ENCODE measurements around the gene EPB41. TPM values are rescaled to one million over a fixed set of nuclear protein-coding genes. Genes with fewer than 3 reads are reported as not detected.
A peak's percentile ranks its signal among the peaks of the same experiment; 100 is the strongest.

EPB41 gene
- total and polyA plus RNA-seq, 12 donors = 4.1 to 36.8 (median 23.0) TPM

GRCh38 chr1:29157269-29157601 lies 242.9 kb downstream of the EPB41 start:
- intact Hi-C loops (cut with DNase I) = loop anchor here in 1 of 10 donors (5.0 kb wide), 1 partner anchor 1090 kb away; no protein-coding TSS in a partner anchor
- H3K4me1 ChIP-seq = peaks cover 7 to 52% (median 44%) of the 10 kb centered on the region in 9 donors
- no peaks in the 10 kb centered on the region for H3K9me3 ChIP-seq
- peaks cover 0 to 99% (median 57%) of the 10 kb centered on the region in 9 donors for H3K36me3 ChIP-seq
- no peak for TF ChIP-seq CTCF (IDR thresholded peaks at IDR 0.05)
- H3K4me3 ChIP-seq = no peak overlapping the region
- DNase-seq (no peak), ATAC-seq (no peak)
- WGBS, 2 donors = 40 to 63% methylated on average over 3 of the region's 3 CpGs
- peak overlapping the region in 6 of 10 donors; percentile 37 to 74 (median 44) for H3K27ac ChIP-seq
- H3K27me3 ChIP-seq = no peaks in the 10 kb centered on the region

- Histone ChIP-seq H3K4me1 (peaks cover 13 to 71% (median 55%) of the 10 kb centered on the region in 9 donors), H3K27ac (no peak overlapping the region), H3K27me3 (no peaks in the 10 kb centered on the region), H3K4me3 (no peak overlapping the region), H3K36me3 (peaks cover 0 to 98% (median 35%) of the 10 kb centered on the region in 9 donors), H3K9me3 (no peaks in the 10 kb centered on the region)
- TF ChIP-seq CTCF (IDR thresholded peaks at IDR 0.05) = no peak
- no peak for ATAC-seq
- DNase-seq = no peak
- intact Hi-C loops (cut with DNase I) = loop anchor here in 1 of 10 donors (5.0 kb wide), 1 partner anchor 1092 kb away; no protein-coding TSS in a partner anchor
- 60 to 65% methylated on average over 3 of the region's 3 CpGs for WGBS, 2 donors
These were observed 245.4 kb downstream of the EPB41 start for GRCh38 chr1:29159773-29160172.

- WGBS, 2 donors = 50 to 52% methylated on average over 4 of the region's 4 CpGs
- H3K27ac ChIP-seq = peak overlapping the region in 1 of 10 donors; percentile 5
- intact Hi-C loops (cut with DNase I) = no loop called here
- H3K4me3 ChIP-seq = no peak overlapping the region
- ATAC-seq (no peak), DNase-seq (no peak)
- TF ChIP-seq CTCF (IDR thresholded peaks at IDR 0.05) = no peak
- no peaks in the 10 kb centered on the region for H3K9me3 ChIP-seq
- H3K27me3 ChIP-seq = no peaks in the 10 kb centered on the region
- peaks cover 0 to 98% (median 36%) of the 10 kb centered on the region in 9 donors for H3K36me3 ChIP-seq
- peaks cover 6 to 70% (median 45%) of the 10 kb centered on the region in 9 donors for H3K4me1 ChIP-seq
These were observed 247.7 kb downstream of the EPB41 start for GRCh38 chr1:29162025-29162424.

- TF ChIP-seq CTCF (IDR thresholded peaks at IDR 0.05) = no peak
- intact Hi-C loops (cut with DNase I) = no loop called here
- Histone ChIP-seq H3K4me1 (peaks cover 6 to 69% (median 39%) of the 10 kb centered on the region in 9 donors), H3K27me3 (no peaks in the 10 kb centered on the region), H3K27ac (peak overlapping the region in 1 of 10 donors; percentile 3), H3K4me3 (no peak overlapping the region), H3K36me3 (peaks cover 0 to 98% (median 30%) of the 10 kb centered on the region in 9 donors), H3K9me3 (no peaks in the 10 kb centered on the region)
- peak in 1 of 2 donors; percentile 29 for DNase-seq
- ATAC-seq = peak in 6 of 8 donors; percentile 50 to 76 (median 64)
- WGBS, 2 donors = 63 to 67% methylated on average over 9 of the region's 9 CpGs
These were observed 248.2 kb downstream of the EPB41 start for GRCh38 chr1:29162476-29163138.
